ENCODE measurements around the gene ZNF766.
A peak's percentile ranks its signal among the peaks of the same experiment; 100 is the strongest.

Gene ZNF766

GRCh38 chr19:52269338-52270261 is at the start of gene ZNF766:
ZNF766 (plus strand) TSS chr19:52269587; CDS start chr19:52269614, 27 bp downstream.
- Mint-ChIP-seq H3K27me3 (no peaks in the 10 kb centered on the region), H3K4me1 (peaks cover 38% of the 10 kb centered on the region), H3K27ac (peak within 1 kb of the TSS; percentile 90), H3K36me3 (peaks cover 36% of the 10 kb centered on the region), H3K9me3 (peaks cover 8% of the 10 kb centered on the region), H3K4me3 (peak within 1 kb of the TSS; percentile 94)
- ATAC-seq: peak; percentile 99

- H3K9me3 Mint-ChIP-seq: no peaks in the 10 kb centered on the region
Observed at GRCh38 chr19:52219611-52220010, 49.8 kb upstream of the ZNF766 start.

GRCh38 chr19:52221031-52221430 is 48.4 kb upstream of the ZNF766 start:
- Mint-ChIP-seq H3K36me3 (peaks cover 82% of the 10 kb centered on the region), H3K27me3 (no peaks in the 10 kb centered on the region), H3K4me3 (no peak overlapping the region), H3K27ac (peak overlapping the region; percentile 11), H3K4me1 (peaks cover 14% of the 10 kb centered on the region), H3K9me3 (no peaks in the 10 kb centered on the region)
- ATAC-seq: no peak

More at GRCh38 chr19:52219611-52220010, 49.8 kb upstream of the ZNF766 start:
- Mint-ChIP-seq H3K4me3 (no peak overlapping the region), H3K27me3 (no peaks in the 10 kb centered on the region), H3K4me1 (peaks cover 14% of the 10 kb centered on the region), H3K36me3 (peaks cover 78% of the 10 kb centered on the region), H3K27ac (peak overlapping the region; percentile 17)
- no peak for ATAC-seq

GRCh38 chr19:52221831-52222375 is 47.5 kb upstream of the ZNF766 start:
- Mint-ChIP-seq H3K27me3 (no peaks in the 10 kb centered on the region), H3K27ac (peak overlapping the region; percentile 11), H3K4me1 (peaks cover 14% of the 10 kb centered on the region), H3K36me3 (peaks cover 85% of the 10 kb centered on the region), H3K4me3 (no peak overlapping the region), H3K9me3 (no peaks in the 10 kb centered on the region)
- ATAC-seq: no peak

- Mint-ChIP-seq H3K27ac (no peak overlapping the region), H3K27me3 (no peaks in the 10 kb centered on the region), H3K9me3 (no peaks in the 10 kb centered on the region), H3K4me1 (peaks cover 14% of the 10 kb centered on the region), H3K4me3 (no peak overlapping the region), H3K36me3 (peaks cover 83% of the 10 kb centered on the region)
- ATAC-seq: no peak
Observed at GRCh38 chr19:52224211-52224610, 45.2 kb upstream of the ZNF766 start.

GRCh38 chr19:52226652-52227051 is 42.7 kb upstream of the ZNF766 start:
- peak overlapping the region; percentile 38 for H3K27ac Mint-ChIP-seq

GRCh38 chr19:52227196-52227940 is 42.0 kb upstream of the ZNF766 start:
- H3K4me3 Mint-ChIP-seq: no peak overlapping the region
- ATAC-seq: no peak
- no peaks in the 10 kb centered on the region for H3K27me3 Mint-ChIP-seq
- peaks cover 11% of the 10 kb centered on the region for H3K4me1 Mint-ChIP-seq
- no peaks in the 10 kb centered on the region for H3K9me3 Mint-ChIP-seq
- H3K27ac Mint-ChIP-seq: peak overlapping the region; percentile 38
- peaks cover 59% of the 10 kb centered on the region for H3K36me3 Mint-ChIP-seq

More at GRCh38 chr19:52226652-52227051, 42.7 kb upstream of the ZNF766 start:
- no peak for ATAC-seq
- Mint-ChIP-seq H3K27me3 (no peaks in the 10 kb centered on the region), H3K9me3 (no peaks in the 10 kb centered on the region), H3K4me1 (peaks cover 11% of the 10 kb centered on the region), H3K4me3 (no peak overlapping the region), H3K36me3 (peaks cover 61% of the 10 kb centered on the region)

GRCh38 chr19:52227980-52228379 is 41.4 kb upstream of the ZNF766 start:
- peaks cover 55% of the 10 kb centered on the region for H3K36me3 Mint-ChIP-seq
- no peaks in the 10 kb centered on the region for H3K27me3 Mint-ChIP-seq
- H3K4me3 Mint-ChIP-seq: no peak overlapping the region
- ATAC-seq: no peak
- H3K9me3 Mint-ChIP-seq: no peaks in the 10 kb centered on the region
- H3K4me1 Mint-ChIP-seq: peaks cover 11% of the 10 kb centered on the region
- peak overlapping the region; percentile 10 for H3K27ac Mint-ChIP-seq

GRCh38 chr19:52229524-52229923 is 39.9 kb upstream of the ZNF766 start:
- Mint-ChIP-seq H3K4me3 (no peak overlapping the region), H3K9me3 (no peaks in the 10 kb centered on the region), H3K27ac (no peak overlapping the region), H3K4me1 (peaks cover 6% of the 10 kb centered on the region), H3K27me3 (no peaks in the 10 kb centered on the region), H3K36me3 (peaks cover 40% of the 10 kb centered on the region)
- ATAC-seq: no peak

GRCh38 chr19:52230685-52231084 is 38.7 kb upstream of the ZNF766 start:
- Mint-ChIP-seq H3K4me3 (no peak overlapping the region), H3K27me3 (no peaks in the 10 kb centered on the region), H3K9me3 (no peaks in the 10 kb centered on the region), H3K27ac (no peak overlapping the region), H3K36me3 (peaks cover 32% of the 10 kb centered on the region), H3K4me1 (peaks cover 6% of the 10 kb centered on the region)
- no peak for ATAC-seq

GRCh38 chr19:52231154-52231910 is 38.1 kb upstream of the ZNF766 start:
- H3K4me1 Mint-ChIP-seq: peaks cover 6% of the 10 kb centered on the region
- H3K27ac Mint-ChIP-seq: no peak overlapping the region
- H3K36me3 Mint-ChIP-seq: peaks cover 25% of the 10 kb centered on the region
- H3K9me3 Mint-ChIP-seq: no peaks in the 10 kb centered on the region
- H3K4me3 Mint-ChIP-seq: no peak overlapping the region
- ATAC-seq: no peak
- no peaks in the 10 kb centered on the region for H3K27me3 Mint-ChIP-seq

- Mint-ChIP-seq H3K27ac (peak overlapping the region; percentile 1), H3K4me3 (no peak overlapping the region), H3K27me3 (peaks cover 5% of the 10 kb centered on the region), H3K4me1 (peaks cover 6% of the 10 kb centered on the region), H3K9me3 (no peaks in the 10 kb centered on the region), H3K36me3 (no peaks in the 10 kb centered on the region)
- no peak for ATAC-seq
Observed at GRCh38 chr19:52234406-52234805, 35.0 kb upstream of the ZNF766 start.

- H3K9me3 Mint-ChIP-seq: no peaks in the 10 kb centered on the region
- H3K4me3 Mint-ChIP-seq: no peak overlapping the region
- H3K36me3 Mint-ChIP-seq: no peaks in the 10 kb centered on the region
- no peak overlapping the region for H3K27ac Mint-ChIP-seq
- ATAC-seq: no peak
- H3K27me3 Mint-ChIP-seq: peaks cover 8% of the 10 kb centered on the region
- no peaks in the 10 kb centered on the region for H3K4me1 Mint-ChIP-seq
Observed at GRCh38 chr19:52237197-52237596, 32.2 kb upstream of the ZNF766 start.

GRCh38 chr19:52237771-52238400 is 31.5 kb upstream of the ZNF766 start:
- ATAC-seq: no peak
- no peaks in the 10 kb centered on the region for H3K36me3 Mint-ChIP-seq

More at GRCh38 chr19:52237771-52238400, 31.5 kb upstream of the ZNF766 start:
- H3K9me3 Mint-ChIP-seq: no peaks in the 10 kb centered on the region
- H3K4me1 Mint-ChIP-seq: no peaks in the 10 kb centered on the region
- no peak overlapping the region for H3K4me3 Mint-ChIP-seq
- H3K27ac Mint-ChIP-seq: no peak overlapping the region
- peaks cover 8% of the 10 kb centered on the region for H3K27me3 Mint-ChIP-seq

Data from stimulated activated memory B cell treated with anti-CD40 and anti-IgM and Interleukin-4, amounts not matched to agents 10 μg/mL and 1 μg/mL and 100 μg/mL, for 72 hours (primary cell).